Endodermal cell (in vitro differentiated cells): Measurements from ENCODE around the gene TMEM204. TPM values are rescaled to one million over a fixed set of nuclear protein-coding genes. Genes with fewer than 3 reads are reported as not detected.

Source experiments
- DNase-seq: peaks from one replicate; pipeline ENCODE4 v3.0.0-alpha.2; 2017
- H3K27ac ChIP-seq: 2 replicates; pipeline ENCODE4 v1.5.1; 2013; ENCODE audit warnings: mild to moderate bottlenecking, low read depth, low read length, moderate library complexity
- H3K27me3 ChIP-seq: 2 replicates; pipeline ENCODE4 v1.6.1; 2013; ENCODE audit warnings: mild to moderate bottlenecking, low read length, moderate library complexity; ENCODE audit not compliant: insufficient read depth, control insufficient read depth, poor library complexity, severe bottlenecking
- H3K36me3 ChIP-seq: 2 replicates; pipeline ENCODE4 v1.7.0; 2013; ENCODE audit warnings: mild to moderate bottlenecking, low read length, moderate library complexity; ENCODE audit not compliant: control insufficient read depth, insufficient read depth
- H3K4me1 ChIP-seq: one replicate; pipeline ENCODE4 v1.7.0; 2013; ENCODE audit warnings: low read length; ENCODE audit not compliant: control insufficient read depth, insufficient read depth
- H3K4me3 ChIP-seq: 2 replicates; pipeline ENCODE4 v1.5.1; 2013; ENCODE audit warnings: mild to moderate bottlenecking, low read length, moderate library complexity
- H3K9ac ChIP-seq: 2 replicates; pipeline ENCODE4 v1.6.1; 2013; ENCODE audit warnings: mild to moderate bottlenecking, low read length, moderate library complexity; ENCODE audit not compliant: poor library complexity, severe bottlenecking; ENCODE audit errors: extremely low read depth
- H3K9me3 ChIP-seq: 2 replicates; pipeline ENCODE4 v1.6.1; 2013; ENCODE audit warnings: mild to moderate bottlenecking, low read length, moderate library complexity; ENCODE audit not compliant: control insufficient read depth
- H3K27ac Mint-ChIP-seq: 2 replicates; pipeline ENCODE4 v1.8.0; 2020; ENCODE audit warnings: mixed read lengths
- H3K27me3 Mint-ChIP-seq: 2 replicates; pipeline ENCODE4 v1.8.0; 2021; ENCODE audit warnings: mild to moderate bottlenecking, mixed read lengths; ENCODE audit not compliant: insufficient read depth
- H3K36me3 Mint-ChIP-seq: 2 replicates; pipeline ENCODE4 v1.8.0; 2020; ENCODE audit warnings: low read depth, mixed read lengths
- H3K4me1 Mint-ChIP-seq: 2 replicates; pipeline ENCODE4 v1.8.0; 2020; ENCODE audit warnings: mixed read lengths
- H3K4me3 Mint-ChIP-seq: 2 replicates; pipeline ENCODE4 v1.8.0; 2020; ENCODE audit warnings: mild to moderate bottlenecking, moderate library complexity, mixed read lengths
- H3K9me3 Mint-ChIP-seq: 2 replicates; pipeline ENCODE4 v1.8.0; 2020; ENCODE audit warnings: mild to moderate bottlenecking, mixed read lengths
- WGBS, 2 experiments: methylation state at CpG; one replicate each; pipeline versions ENCODE4 v1.1.5 to v1.1.7; 2013; ENCODE audit warnings: missing lambda C conversion rate in 2 of 2, mixed read lengths in 1 of 2; ENCODE audit not compliant: insufficient coverage in 1 of 2, insufficient read length in 1 of 2; 5-methylcytosine and 5-hydroxymethylcytosine counted together
- total RNA-seq, 2 donors: library from RNA; stranded (reverse); fragmentation: NEBNext Ultra II Directional in 1 of 2; extraction: Animal tissue kit (Norgen Biotek cat#: 25700) in 1 of 2; gene quantifications; 2 replicates in 1 of 2; 3 replicates in 1 of 2; pipeline ENCODE4 v1.2.1, GENCODE V29; 2021
- TF ChIP-seq, protein P1 (sequence below): fragments of 200-600 bp; sonication (generic); conservative IDR thresholded peaks from 2 replicates; pipeline ENCODE4 v1.5.0; 2021; ENCODE audit warnings: antibody characterized with exemption, mild to moderate bottlenecking

TMEM204 gene
- total RNA-seq, 2 donors from 2014 or later = not detected

DNA sequence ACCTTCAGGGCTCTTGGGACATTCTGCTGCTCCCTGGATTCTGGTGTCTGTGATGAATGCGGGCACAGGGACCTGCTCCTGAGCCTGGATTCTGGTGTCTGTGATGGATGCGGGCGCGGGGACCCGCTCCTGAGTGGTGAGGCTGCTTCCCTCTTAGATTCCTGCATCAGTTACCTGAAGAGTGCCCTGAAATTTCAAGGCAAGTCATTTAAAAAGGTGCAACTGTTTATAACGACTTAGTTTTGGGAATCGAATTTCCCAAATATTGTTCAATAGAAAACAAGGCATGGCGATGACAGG is 7.0 kb downstream of the TMEM204 start:
- TF ChIP-seq, protein P1, sequence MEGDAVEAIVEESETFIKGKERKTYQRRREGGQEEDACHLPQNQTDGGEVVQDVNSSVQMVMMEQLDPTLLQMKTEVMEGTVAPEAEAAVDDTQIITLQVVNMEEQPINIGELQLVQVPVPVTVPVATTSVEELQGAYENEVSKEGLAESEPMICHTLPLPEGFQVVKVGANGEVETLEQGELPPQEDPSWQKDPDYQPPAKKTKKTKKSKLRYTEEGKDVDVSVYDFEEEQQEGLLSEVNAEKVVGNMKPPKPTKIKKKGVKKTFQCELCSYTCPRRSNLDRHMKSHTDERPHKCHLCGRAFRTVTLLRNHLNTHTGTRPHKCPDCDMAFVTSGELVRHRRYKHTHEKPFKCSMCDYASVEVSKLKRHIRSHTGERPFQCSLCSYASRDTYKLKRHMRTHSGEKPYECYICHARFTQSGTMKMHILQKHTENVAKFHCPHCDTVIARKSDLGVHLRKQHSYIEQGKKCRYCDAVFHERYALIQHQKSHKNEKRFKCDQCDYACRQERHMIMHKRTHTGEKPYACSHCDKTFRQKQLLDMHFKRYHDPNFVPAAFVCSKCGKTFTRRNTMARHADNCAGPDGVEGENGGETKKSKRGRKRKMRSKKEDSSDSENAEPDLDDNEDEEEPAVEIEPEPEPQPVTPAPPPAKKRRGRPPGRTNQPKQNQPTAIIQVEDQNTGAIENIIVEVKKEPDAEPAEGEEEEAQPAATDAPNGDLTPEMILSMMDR = no peak
- no peak overlapping the region for H3K27ac Mint-ChIP-seq
- Histone ChIP-seq H3K4me3 (no peak overlapping the region), H3K27ac (no peak overlapping the region), H3K36me3 (no peaks in the 10 kb centered on the region), H3K9me3 (no peaks in the 10 kb centered on the region), H3K27me3 (no peaks in the 10 kb centered on the region), H3K9ac (no peak overlapping the region), H3K4me1 (no peaks in the 10 kb centered on the region)
- no peak for DNase-seq
- WGBS, 2 experiments = 88 to 98% methylated on average over 8 of the region's 8 CpGs
- no peaks in the 10 kb centered on the region for H3K4me1 Mint-ChIP-seq
- H3K4me3 Mint-ChIP-seq = no peak overlapping the region
- H3K27me3 Mint-ChIP-seq = no peaks in the 10 kb centered on the region
- no peaks in the 10 kb centered on the region for H3K36me3 Mint-ChIP-seq
- no peaks in the 10 kb centered on the region for H3K9me3 Mint-ChIP-seq

- Histone ChIP-seq H3K9ac (no peak overlapping the region), H3K4me1 (no peaks in the 10 kb centered on the region), H3K4me3 (no peak overlapping the region), H3K36me3 (no peaks in the 10 kb centered on the region), H3K27ac (no peak overlapping the region), H3K9me3 (no peaks in the 10 kb centered on the region), H3K27me3 (no peaks in the 10 kb centered on the region)
- Mint-ChIP-seq H3K4me3 (no peak overlapping the region), H3K4me1 (no peaks in the 10 kb centered on the region), H3K9me3 (no peaks in the 10 kb centered on the region), H3K27me3 (no peaks in the 10 kb centered on the region), H3K36me3 (no peaks in the 10 kb centered on the region), H3K27ac (no peak overlapping the region)
- TF ChIP-seq, protein P1 = no peak
- 92 to 93% methylated on average over 34 to 41 of the region's 41 CpGs for WGBS, 2 experiments
- no peak for DNase-seq
Measured at GRCh38 chr16:1541293-1542165, 8.1 kb downstream of the TMEM204 start.

DNA sequence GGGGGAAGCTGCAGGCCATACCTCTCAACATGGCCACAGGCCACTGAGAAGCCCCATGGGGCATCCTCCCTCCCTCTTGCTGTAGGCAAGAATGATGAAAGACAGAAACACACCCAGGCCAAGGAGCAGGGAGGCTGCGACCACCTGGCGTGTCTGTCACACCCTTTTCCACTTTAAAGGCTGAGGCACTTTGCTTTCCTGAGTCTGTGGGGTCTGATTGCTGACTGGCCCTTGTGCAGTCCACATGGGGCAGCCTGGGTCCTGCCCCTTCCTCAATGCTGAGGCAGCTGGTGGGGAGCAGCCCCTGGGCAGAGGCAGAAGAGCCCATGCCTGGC is 8.7 kb downstream of the TMEM204 start:
- H3K4me1 Mint-ChIP-seq = no peaks in the 10 kb centered on the region
- H3K4me3 ChIP-seq = no peak overlapping the region
- H3K9me3 Mint-ChIP-seq = no peaks in the 10 kb centered on the region
- H3K36me3 ChIP-seq = no peaks in the 10 kb centered on the region
- TF ChIP-seq, protein P1 = no peak
- H3K27me3 ChIP-seq = no peaks in the 10 kb centered on the region
- H3K27ac ChIP-seq = no peak overlapping the region
- no peaks in the 10 kb centered on the region for H3K4me1 ChIP-seq
- DNase-seq = no peak
- no peaks in the 10 kb centered on the region for H3K36me3 Mint-ChIP-seq
- no peaks in the 10 kb centered on the region for H3K9me3 ChIP-seq
- no peaks in the 10 kb centered on the region for H3K27me3 Mint-ChIP-seq
- peak overlapping the region; percentile 44 for H3K27ac Mint-ChIP-seq
- H3K9ac ChIP-seq = no peak overlapping the region
- WGBS, 2 experiments = 84 to 96% methylated on average over 2 of the region's 2 CpGs
- no peak overlapping the region for H3K4me3 Mint-ChIP-seq
